MCF 10A (cell line): ENCODE results near the gene CFAP46. TPM values are rescaled to one million over a fixed set of nuclear protein-coding genes. Genes with fewer than 3 reads are reported as not detected.

Experiments
- BruUV-seq: library from RNA; stranded (reverse); fragments of 400-500 nt; replicated peaks from 2 replicates; lab custom pipeline; 2021; lab: Mats Ljungman, UMichigan
- CTCF ChIA-PET: fragments of 300-600 bp; sonication (Branson Sonifier 250); formaldehyde crosslinking; extraction: SDS; loops from one replicate; lab custom pipeline; 2021; ENCODE audit warnings: antibody characterized with exemption, inconsistent platforms; lab: Yijun Ruan, JAX
- POLR2A ChIA-PET: fragments of 300-600, 350-650 bp; sonication (Branson Sonifier 250); formaldehyde crosslinking; extraction: SDS; loops from one replicate; lab custom pipeline; 2020; ENCODE audit warnings: antibody characterized with exemption, inconsistent platforms; lab: Yijun Ruan, JAX
- DNase-seq: peaks from one replicate; pipeline ENCODE4 v3.0.0-alpha.2; 2018; ENCODE audit not compliant: unreplicated experiment
- H3K27ac Mint-ChIP-seq: one replicate; pipeline ENCODE4 v1.8.0; 2022; ENCODE audit warnings: mild to moderate bottlenecking, low read depth, mixed read lengths; ENCODE audit not compliant: unreplicated experiment
- H3K27me3 Mint-ChIP-seq: one replicate; pipeline ENCODE4 v1.8.0; 2022; ENCODE audit warnings: mixed read lengths; ENCODE audit not compliant: insufficient read depth, unreplicated experiment
- H3K36me3 Mint-ChIP-seq: one replicate; pipeline ENCODE4 v1.8.0; 2022; ENCODE audit warnings: mild to moderate bottlenecking, moderate library complexity, mixed read lengths; ENCODE audit not compliant: insufficient read depth, unreplicated experiment
- H3K4me1 Mint-ChIP-seq: one replicate; pipeline ENCODE4 v1.8.0; 2022; ENCODE audit warnings: mixed read lengths; ENCODE audit not compliant: insufficient read depth, unreplicated experiment
- H3K4me3 Mint-ChIP-seq: one replicate; pipeline ENCODE4 v1.8.0; 2022; ENCODE audit warnings: mild to moderate bottlenecking, moderate library complexity, mixed read lengths; ENCODE audit not compliant: unreplicated experiment
- H3K9me3 Mint-ChIP-seq: one replicate; pipeline ENCODE4 v1.8.0; 2022; ENCODE audit warnings: mixed read lengths; ENCODE audit not compliant: unreplicated experiment
- intact Hi-C: fragments of 100-400 bp; cut with micrococcal nuclease; formaldehyde crosslinking; loops from 2 replicates; pipeline ENCODE4 v1.14.1; 2022
- total RNA-seq: library from RNA; stranded (reverse); gene quantifications from 2 replicates; pipeline ENCODE4 v1.2.3, GENCODE V29; 2022
- TF ChIP-seq, protein P1 (sequence below): fragments of 200-600 bp; IDR thresholded peaks from one replicate; pipeline ENCODE4 v1.8.0; 2022; ENCODE audit warnings: antibody characterized with exemption, mild to moderate bottlenecking; ENCODE audit not compliant: unreplicated experiment

The CFAP46 gene
- total RNA-seq, 1 experiment from 2014 or later: 0.33 TPM

GRCh38 chr10:132768346-132769248, 173.8 kb downstream of the CFAP46 start:
- Mint-ChIP-seq H3K36me3 (peaks cover 10% of the 10 kb centered on the region), H3K27me3 (no peaks in the 10 kb centered on the region), H3K4me1 (no peaks in the 10 kb centered on the region), H3K27ac (no peak overlapping the region), H3K4me3 (no peak overlapping the region), H3K9me3 (no peaks in the 10 kb centered on the region)
- ChIA-PET CTCF (no interaction called here), POLR2A (no interaction called here)
- intact Hi-C loops: no loop called here
- no peak for DNase-seq
- BruUV-seq: no TSS peak
- TF ChIP-seq, protein P1, sequence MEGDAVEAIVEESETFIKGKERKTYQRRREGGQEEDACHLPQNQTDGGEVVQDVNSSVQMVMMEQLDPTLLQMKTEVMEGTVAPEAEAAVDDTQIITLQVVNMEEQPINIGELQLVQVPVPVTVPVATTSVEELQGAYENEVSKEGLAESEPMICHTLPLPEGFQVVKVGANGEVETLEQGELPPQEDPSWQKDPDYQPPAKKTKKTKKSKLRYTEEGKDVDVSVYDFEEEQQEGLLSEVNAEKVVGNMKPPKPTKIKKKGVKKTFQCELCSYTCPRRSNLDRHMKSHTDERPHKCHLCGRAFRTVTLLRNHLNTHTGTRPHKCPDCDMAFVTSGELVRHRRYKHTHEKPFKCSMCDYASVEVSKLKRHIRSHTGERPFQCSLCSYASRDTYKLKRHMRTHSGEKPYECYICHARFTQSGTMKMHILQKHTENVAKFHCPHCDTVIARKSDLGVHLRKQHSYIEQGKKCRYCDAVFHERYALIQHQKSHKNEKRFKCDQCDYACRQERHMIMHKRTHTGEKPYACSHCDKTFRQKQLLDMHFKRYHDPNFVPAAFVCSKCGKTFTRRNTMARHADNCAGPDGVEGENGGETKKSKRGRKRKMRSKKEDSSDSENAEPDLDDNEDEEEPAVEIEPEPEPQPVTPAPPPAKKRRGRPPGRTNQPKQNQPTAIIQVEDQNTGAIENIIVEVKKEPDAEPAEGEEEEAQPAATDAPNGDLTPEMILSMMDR: no peak

GRCh38 chr10:132766291-132766690, 176.1 kb downstream of the CFAP46 start:
- Mint-ChIP-seq H3K9me3 (no peaks in the 10 kb centered on the region), H3K27me3 (no peaks in the 10 kb centered on the region), H3K4me3 (no peak overlapping the region), H3K27ac (no peak overlapping the region), H3K36me3 (peaks cover 10% of the 10 kb centered on the region), H3K4me1 (no peaks in the 10 kb centered on the region)
- ChIA-PET POLR2A (no interaction called here), CTCF (no interaction called here)
- no TSS peak for BruUV-seq
- no peak for DNase-seq
- TF ChIP-seq, protein P1: no peak
- intact Hi-C loops: no loop called here

DNA sequence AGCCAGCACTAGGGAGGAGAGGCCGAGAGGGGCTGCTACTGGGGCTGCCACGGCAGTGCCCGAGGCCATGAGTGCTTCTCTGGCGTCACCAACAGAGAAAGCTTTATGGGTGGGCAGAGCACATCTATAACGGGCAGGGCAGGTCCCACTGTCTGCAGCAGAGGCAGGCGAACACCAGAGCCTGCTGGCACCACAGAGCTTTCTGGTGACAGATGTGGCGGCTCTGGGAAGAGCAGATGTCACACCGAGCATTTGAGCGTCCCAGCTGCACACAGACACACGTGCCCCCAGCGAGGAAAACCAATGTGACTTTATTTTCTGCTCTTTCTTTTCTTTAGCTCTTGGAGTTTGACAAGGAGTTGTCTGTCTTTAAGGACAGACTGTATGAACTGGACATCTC, 176.9 kb downstream of the CFAP46 start:
- no peak overlapping the region for H3K4me3 Mint-ChIP-seq
- BruUV-seq: no TSS peak
- POLR2A ChIA-PET: interaction anchor here (0.7 kb wide), 1 partner anchor 15 kb away, joined by 3 read pairs; no protein-coding TSS in a partner anchor
- CTCF ChIA-PET: no interaction called here
- no peaks in the 10 kb centered on the region for H3K4me1 Mint-ChIP-seq
- H3K36me3 Mint-ChIP-seq: peaks cover 7% of the 10 kb centered on the region
- no peak for DNase-seq
- intact Hi-C loops: no loop called here
- H3K27me3 Mint-ChIP-seq: no peaks in the 10 kb centered on the region
- TF ChIP-seq, protein P1: no peak
- H3K27ac Mint-ChIP-seq: no peak overlapping the region
- no peaks in the 10 kb centered on the region for H3K9me3 Mint-ChIP-seq

- Mint-ChIP-seq H3K27ac (no peak overlapping the region), H3K36me3 (peaks cover 4% of the 10 kb centered on the region), H3K27me3 (no peaks in the 10 kb centered on the region), H3K4me1 (no peaks in the 10 kb centered on the region), H3K9me3 (no peaks in the 10 kb centered on the region), H3K4me3 (no peak overlapping the region)
- no peak for DNase-seq
- POLR2A ChIA-PET: no interaction called here
- BruUV-seq: no TSS peak
- intact Hi-C loops: no loop called here
- TF ChIP-seq, protein P1: no peak
- CTCF ChIA-PET: no interaction called here
These were observed 178.3 kb downstream of the CFAP46 start for GRCh38 chr10:132764108-132764507.
